Pulmonary artery endothelial cell (primary cell): ENCODE measurements around the gene RETREG3. TPM values are rescaled to one million over a fixed set of nuclear protein-coding genes. Genes with fewer than 3 reads are reported as not detected.
"Not testable (repeated sequence)": the region's sequence is repeated elsewhere in the genome, so short reads cannot be mapped to it uniquely, and the experiment has no call there.

Source experiments
- DNase-seq: peaks from one replicate; pipeline ENCODE4 v3.0.0-alpha.2; 2011; ENCODE audit warnings: low read depth, low spot score
- total RNA-seq: library from RNA; depleted of rRNA; stranded (reverse); fragments of >200 nt; gene quantifications from 2 replicates; pipeline ENCODE4 v1.2.3, GENCODE V29; 2014

The RETREG3 gene
- total RNA-seq, 1 donor from 2014 or later: 52.4 TPM

GRCh38 chr17:42613699-42614295 is 4.6 kb upstream of the RETREG3 start:
- DNase-seq: no peak

- no peak for DNase-seq
These were observed 2.8 kb upstream of the RETREG3 start for GRCh38 chr17:42612013-42612412.

GRCh38 chr17:42609814-42610801 is 934 bp upstream of the RETREG3 start:
- not testable (repeated sequence) for DNase-seq

- no peak for DNase-seq
These were observed 631 bp downstream of the RETREG3 start for GRCh38 chr17:42608305-42609181.

- no peak for DNase-seq
These were observed 1.4 kb downstream of the RETREG3 start for GRCh38 chr17:42607769-42608168.

- no peak for DNase-seq
These were observed 5.9 kb downstream of the RETREG3 start for GRCh38 chr17:42603318-42603717.

GRCh38 chr17:42598905-42599304 is 10.3 kb downstream of the RETREG3 start:
- no peak for DNase-seq

GRCh38 chr17:42596386-42596785 is 12.8 kb downstream of the RETREG3 start:
- no peak for DNase-seq

GRCh38 chr17:42591411-42591810 is 17.8 kb downstream of the RETREG3 start:
- DNase-seq: no peak

GRCh38 chr17:42590886-42591285 is 18.3 kb downstream of the RETREG3 start:
- DNase-seq: no peak

- DNase-seq: no peak
These were observed 22.5 kb downstream of the RETREG3 start for GRCh38 chr17:42586514-42587230.

GRCh38 chr17:42585353-42585752 is 23.8 kb downstream of the RETREG3 start:
- DNase-seq: no peak

- no peak for DNase-seq
These were observed 24.3 kb downstream of the RETREG3 start for GRCh38 chr17:42584880-42585279.

GRCh38 chr17:42581744-42582270 is 27.4 kb downstream of the RETREG3 start:
- no peak for DNase-seq

GRCh38 chr17:42579794-42580551 is 29.2 kb downstream of the RETREG3 start:
- no peak for DNase-seq

- DNase-seq: no peak
These were observed 30.8 kb downstream of the RETREG3 start for GRCh38 chr17:42578282-42578869.

GRCh38 chr17:42577532-42578281 is 31.5 kb downstream of the RETREG3 start, which contains the start of gene PSMC3IP:
Gene PSMC3IP, minus strand, starts transcription at chr17:42577729. Its CDS starts 43 bp downstream, at chr17:42577686.
- DNase-seq: peak; percentile 80

GRCh38 chr17:42577140-42577531 is 32.0 kb downstream of the RETREG3 start:
- DNase-seq: no peak

GRCh38 chr17:42574463-42574862 is 34.7 kb downstream of the RETREG3 start:
- no peak for DNase-seq
